Keratinocyte (primary cell): ENCODE data around the gene B3GNT9. TPM values are rescaled to one million over a fixed set of nuclear protein-coding genes. Genes with fewer than 3 reads are reported as not detected.

Experiments used
- DNase-seq: peaks from one replicate; pipeline ENCODE4 v3.0.0-alpha.2; 2011; ENCODE audit warnings: low read depth, missing footprints, low spot score
- FAIRE-seq: peaks from 2 replicates; lab custom pipeline; 2011; peaks lifted over from hg19 to GRCh38; lab: Jason Lieb, UNC
- H2AFZ ChIP-seq: 2 replicates; pipeline ENCODE4 v1.6.0; 2012; ENCODE audit warnings: low read length, control low read depth, inconsistent platforms; ENCODE audit not compliant: control insufficient read depth
- H3K27ac ChIP-seq: 2 replicates; pipeline ENCODE4 v1.5.1; 2011; ENCODE audit warnings: low read length; ENCODE audit not compliant: control insufficient read depth, insufficient read depth
- H3K27me3 ChIP-seq: 3 replicates; pipeline ENCODE4 v1.6.0; 2011; ENCODE audit warnings: low read length; ENCODE audit not compliant: control insufficient read depth, insufficient read depth; ENCODE audit errors: extremely low read depth
- H3K36me3 ChIP-seq, 2 experiments: 2 replicates in 1 of 2; 3 replicates in 1 of 2; pipeline ENCODE4 v1.5.1; 2011; ENCODE audit warnings: low read length in 2 of 2, mild to moderate bottlenecking in 1 of 2; ENCODE audit not compliant: control insufficient read depth in 2 of 2, insufficient read depth in 2 of 2; ENCODE audit errors: extremely low read depth in 1 of 2
- H3K4me1 ChIP-seq: 3 replicates; pipeline ENCODE4 v1.5.1; 2011; ENCODE audit warnings: low read length; ENCODE audit not compliant: control insufficient read depth, insufficient read depth; ENCODE audit errors: extremely low read depth
- H3K4me2 ChIP-seq: 3 replicates; pipeline ENCODE4 v1.6.0; 2011; ENCODE audit warnings: low read depth, low read length; ENCODE audit not compliant: control insufficient read depth, insufficient read depth; ENCODE audit errors: extremely low read depth
- H3K4me3 ChIP-seq, 3 experiments: fragments of 200-600 bp in 1 of 3; sonication (generic) in 1 of 3; 2 replicates in 2 of 3; 3 replicates in 1 of 3; pipeline ENCODE4 v1.5.1; 2011 to 2016; ENCODE audit warnings: low read length in 3 of 3, mild to moderate bottlenecking in 3 of 3, control low read depth in 2 of 3, inconsistent platforms in 1 of 3, low read depth in 1 of 3, mixed read lengths in 1 of 3, mixed run types in 1 of 3, moderate library complexity in 1 of 3; ENCODE audit not compliant: control insufficient read depth in 2 of 3, insufficient read depth in 2 of 3; ENCODE audit errors: extremely low read depth in 1 of 3
- H3K79me2 ChIP-seq: 2 replicates; pipeline ENCODE4 v1.6.0; 2012; ENCODE audit warnings: low read length; ENCODE audit not compliant: control insufficient read depth, insufficient read depth
- H3K9ac ChIP-seq: 3 replicates; pipeline ENCODE4 v1.6.0; 2011; ENCODE audit warnings: low read length; ENCODE audit not compliant: control insufficient read depth, insufficient read depth; ENCODE audit errors: extremely low read depth
- H3K9me1 ChIP-seq: 3 replicates; pipeline ENCODE4 v1.6.0; 2011; ENCODE audit warnings: low read length; ENCODE audit not compliant: control insufficient read depth, insufficient read depth; ENCODE audit errors: extremely low read depth
- H3K9me3 ChIP-seq: 2 replicates; pipeline ENCODE4 v1.5.1; 2012; ENCODE audit warnings: low read depth, low read length; ENCODE audit not compliant: control insufficient read depth
- H4K20me1 ChIP-seq: 3 replicates; pipeline ENCODE4 v1.6.0; 2011; ENCODE audit warnings: low read length; ENCODE audit not compliant: control insufficient read depth, insufficient read depth; ENCODE audit errors: extremely low read depth
- CTCF ChIP-seq, 3 experiments: IDR thresholded peaks in 1 of 3; conservative IDR thresholded peaks in 1 of 3; optimal IDR thresholded peaks in 1 of 3; 2 replicates in 2 of 3; 3 replicates in 1 of 3; pipeline versions ENCODE3 to v1.5.1; 2011; ENCODE audit warnings: low read length in 3 of 3, mild to moderate bottlenecking in 3 of 3, moderate library complexity in 2 of 3, control low read depth in 1 of 3, inconsistent platforms in 1 of 3; ENCODE audit not compliant: insufficient read depth in 2 of 3; ENCODE audit errors: extremely low read depth in 1 of 3
- EZH2 ChIP-seq: IDR thresholded peaks from one replicate; pipeline ENCODE4 v1.6.1; 2012; ENCODE audit warnings: inconsistent platforms, mild to moderate bottlenecking, low read length, moderate library complexity
- dilution Hi-C: fragments of 300-500 bp; cut with MboI; formaldehyde crosslinking; loops from one replicate; pipeline ENCODE4 v1.7.0; 2020; ENCODE audit warnings: low sequenced_read_pairs; ENCODE audit not compliant: extremely low pct_ligation_motif_present
- polyA plus RNA-seq, 5 experiments: library from polyadenylated mRNA; depleted of rRNA in 3 of 5; stranded (reverse) in 3 of 5; stranded (forward) in 1 of 5; unstranded in 1 of 5; fragments of >200 nt; gene quantifications; 1 replicate in 1 of 5; 2 replicates in 3 of 5; 3 replicates in 1 of 5; pipeline versions ENCODE4 v1.2.1 to v1.2.3, GENCODE V29; 2011 to 2012; ENCODE audit warnings: missing spikeins in 2 of 5, low read depth in 1 of 5, low replicate concordance in 1 of 5

B3GNT9 gene
- polyA plus RNA-seq, 1 donor (not counting 4 experiments of a cell fraction or from before 2014, with no cell fraction given) = 2.6 TPM

GRCh38 chr16:67199808-67200198 is 49.0 kb upstream of the B3GNT9 start:
- H3K4me2 ChIP-seq = peak overlapping the region; percentile 86
- H3K27me3 ChIP-seq = no peaks in the 10 kb centered on the region
- peaks cover 25% of the 10 kb centered on the region for H3K79me2 ChIP-seq
- H3K4me1 ChIP-seq = peaks cover 18% of the 10 kb centered on the region
- H3K36me3 ChIP-seq = peaks cover 37 to 39% of the 10 kb centered on the region in 2 experiments
- peak overlapping the region; percentile 72 for H3K9ac ChIP-seq
- no peaks in the 10 kb centered on the region for H3K9me3 ChIP-seq
- H4K20me1 ChIP-seq = no peaks in the 10 kb centered on the region
- no peak for FAIRE-seq
- TF ChIP-seq EZH2 (no peak), CTCF (optimal IDR thresholded peaks at IDR 0.05 in 1 of 3, IDR thresholded peaks at IDR 0.05 in 1 of 3, conservative IDR thresholded peaks at IDR 0.05 in 1 of 3; ENCODE audit: extremely low read depth in 1 of 3, insufficient read depth in 2 of 3, low read length in 3 of 3) (peak in 2 of 3 experiments; percentile 19 to 61)
- H3K4me3 ChIP-seq = peak overlapping the region; percentile 54 to 72 (median 70)
- dilution Hi-C loops = no loop called here
- H3K9me1 ChIP-seq = peaks cover 2% of the 10 kb centered on the region
- no peak overlapping the region for H2AFZ ChIP-seq
- no peak for DNase-seq
- H3K27ac ChIP-seq = no peak overlapping the region

DNA sequence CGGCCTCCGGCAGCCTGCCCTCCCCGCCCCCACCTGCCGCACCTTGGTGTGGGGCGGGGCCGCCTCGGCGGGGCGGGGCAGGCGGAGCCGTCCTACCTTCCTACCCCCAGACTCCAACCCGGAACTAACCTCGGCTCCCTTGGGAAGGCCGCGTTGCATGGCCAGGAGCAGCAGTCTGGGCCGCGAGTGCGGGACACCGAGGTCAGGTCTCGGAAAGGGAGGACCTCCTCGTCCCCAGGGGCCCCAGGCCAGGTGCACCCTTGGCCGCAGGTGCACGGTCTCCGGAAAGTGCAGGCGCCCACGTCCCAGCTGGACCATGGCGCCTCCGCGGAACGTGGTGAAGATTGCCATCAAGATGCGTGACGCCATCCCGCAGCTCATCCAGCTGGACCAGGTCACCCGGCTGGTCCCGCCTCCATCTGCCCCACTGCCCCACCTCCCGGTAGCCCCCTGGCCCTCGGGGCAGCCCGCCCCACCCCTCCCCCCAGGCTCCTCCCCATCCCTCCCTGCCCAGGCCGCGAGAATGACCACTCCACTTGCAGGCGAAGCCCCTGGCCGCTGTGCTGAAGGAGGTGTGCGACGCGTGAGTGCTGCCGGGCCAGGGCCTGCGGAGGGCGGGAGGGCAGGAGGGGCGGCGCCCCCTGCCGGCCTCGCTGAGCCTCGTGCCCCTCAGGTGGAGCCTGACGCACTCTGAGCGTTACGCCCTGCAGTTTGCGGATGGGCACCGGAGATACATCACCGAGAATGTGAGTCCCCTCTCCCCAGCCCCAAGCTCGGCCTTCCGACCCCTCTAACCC is 48.4 kb upstream of the B3GNT9 start, which contains the start of gene ELMO3:
Gene ELMO3 (plus strand): TSS at position 121 of the 797 bp plus-strand sequence. CDS start 196 bp downstream, at position 317.
- TF ChIP-seq CTCF (optimal IDR thresholded peaks at IDR 0.05 in 1 of 3, IDR thresholded peaks at IDR 0.05 in 1 of 3, conservative IDR thresholded peaks at IDR 0.05 in 1 of 3; ENCODE audit: extremely low read depth in 1 of 3, insufficient read depth in 2 of 3, low read length in 3 of 3) (peak; percentile 62 to 97 (median 83)), EZH2 (no peak)
- Histone ChIP-seq H3K9ac (peak within 1 kb of the TSS; percentile 72), H2AFZ (no peak within 1 kb of the TSS), H3K27ac (peak within 1 kb of the TSS; percentile 47), H3K9me1 (peaks cover 2% of the 10 kb centered on the region), H3K79me2 (peaks cover 31% of the 10 kb centered on the region), H3K36me3 (peaks cover 41% of the 10 kb centered on the region in 2 experiments), H3K4me2 (peak within 1 kb of the TSS; percentile 86), H3K27me3 (no peaks in the 10 kb centered on the region), H3K4me1 (peaks cover 18% of the 10 kb centered on the region), H3K4me3 (peak within 1 kb of the TSS; percentile 54 to 72 (median 70)), H4K20me1 (no peaks in the 10 kb centered on the region), H3K9me3 (no peaks in the 10 kb centered on the region)
- DNase-seq (no peak), FAIRE-seq (peak; percentile 51)
- dilution Hi-C loops = no loop called here
